ENCODE measurements around the gene SHQ1. TPM values are rescaled to one million over a fixed set of nuclear protein-coding genes. Genes with fewer than 3 reads are reported as not detected.

Gene SHQ1
- total RNA-seq, 6 experiments from 2014 or later: 18.4 to 21.1 (median 20.2) TPM

GRCh38 chr3:72892081-72892775 is 44.0 kb upstream of the SHQ1 start:
- Mint-ChIP-seq H3K4me1 (ENCODE audit: low read depth) (peaks cover 65% of the 10 kb centered on the region), H3K27me3 (ENCODE audit: insufficient read depth) (peaks cover 14% of the 10 kb centered on the region), H3K36me3 (ENCODE audit: low read depth) (no peaks in the 10 kb centered on the region), H3K4me3 (peak overlapping the region; percentile 68; the same call in 1 of the 2 replicates), H3K27ac (peak overlapping the region; percentile 86), H3K9me3 (no peaks in the 10 kb centered on the region)
- DNase-seq: peak; percentile 79
- TF ChIP-seq CTCF (IDR thresholded peaks at IDR 0.05): no peak

- Mint-ChIP-seq H3K9me3 (no peaks in the 10 kb centered on the region), H3K36me3 (ENCODE audit: low read depth) (no peaks in the 10 kb centered on the region), H3K27ac (peak overlapping the region; percentile 86), H3K4me1 (ENCODE audit: low read depth) (peaks cover 65% of the 10 kb centered on the region), H3K27me3 (ENCODE audit: insufficient read depth) (peaks cover 13% of the 10 kb centered on the region), H3K4me3 (peak overlapping the region; percentile 68)
- 0 out of 2 replicates have a peak, but pooled peaks have one; percentile 28 for TF ChIP-seq CTCF (IDR thresholded peaks at IDR 0.05)
- DNase-seq: peak; percentile 87
Observed at GRCh38 chr3:72891053-72891855, 43.0 kb upstream of the SHQ1 start.

GRCh38 chr3:72890166-72890925 is 42.1 kb upstream of the SHQ1 start:
- Mint-ChIP-seq H3K9me3 (no peaks in the 10 kb centered on the region), H3K36me3 (ENCODE audit: low read depth) (no peaks in the 10 kb centered on the region), H3K27me3 (ENCODE audit: insufficient read depth) (peaks cover 12% of the 10 kb centered on the region), H3K4me3 (peak overlapping the region; percentile 68), H3K4me1 (ENCODE audit: low read depth) (peaks cover 65% of the 10 kb centered on the region), H3K27ac (peak overlapping the region; percentile 86)
- no peak for DNase-seq
- no peak for TF ChIP-seq CTCF (IDR thresholded peaks at IDR 0.05)

GRCh38 chr3:72889310-72890165 is 41.3 kb upstream of the SHQ1 start:
- no peak for DNase-seq
- Mint-ChIP-seq H3K4me3 (peak overlapping the region; percentile 80), H3K27me3 (ENCODE audit: insufficient read depth) (peaks cover 11% of the 10 kb centered on the region), H3K36me3 (ENCODE audit: low read depth) (no peaks in the 10 kb centered on the region), H3K9me3 (no peaks in the 10 kb centered on the region), H3K27ac (no peak overlapping the region), H3K4me1 (ENCODE audit: low read depth) (peaks cover 65% of the 10 kb centered on the region)
- TF ChIP-seq CTCF (IDR thresholded peaks at IDR 0.05): no peak

Measured in HFFc6 (cell line).